Measurements from ENCODE around the gene RSPH6A.

RSPH6A gene

GRCh38 chr19:45779231-45780145, 35.6 kb downstream of the RSPH6A start:
- TF ChIP-seq EZH2phosphoT487 (IDR thresholded peaks at IDR 0.05; ENCODE audit: borderline replicate concordance) (no peak), CTCF (conservative IDR thresholded peaks at IDR 0.05; ENCODE audit: low read length) (peak; percentile 63)
- Histone ChIP-seq H3K4me3 (ENCODE audit: low read length, poor library complexity, severe bottlenecking) (no peak overlapping the region), H2AFZ (ENCODE audit: low read length) (no peak overlapping the region), H3K27me3 (ENCODE audit: insufficient read depth, low read length, poor library complexity, severe bottlenecking) (no peaks in the 10 kb centered on the region), H4K20me1 (ENCODE audit: insufficient read depth, low read length, poor library complexity, severe bottlenecking) (peaks cover 12% of the 10 kb centered on the region), H3K4me1 (ENCODE audit: insufficient read depth, low read length, poor library complexity, severe bottlenecking) (no peaks in the 10 kb centered on the region), H3K9me3 (ENCODE audit: insufficient read depth, low read depth, low read length) (no peaks in the 10 kb centered on the region), H3K9me2 (replicated peaks; ENCODE audit: low read depth, low read length) (no peaks in the 10 kb centered on the region), H3K79me2 (ENCODE audit: insufficient read depth, low read length) (no peaks in the 10 kb centered on the region), H3F3A (ENCODE audit: low read depth) (no peaks in the 10 kb centered on the region), H3K36me3 (ENCODE audit: insufficient read depth, low read length) (no peaks in the 10 kb centered on the region), H3K4me2 (ENCODE audit: low read depth, low read length, poor library complexity, severe bottlenecking) (peak overlapping the region; percentile 38), H3K9ac (ENCODE audit: low read depth, low read length, poor library complexity, severe bottlenecking) (no peak overlapping the region)

DNA sequence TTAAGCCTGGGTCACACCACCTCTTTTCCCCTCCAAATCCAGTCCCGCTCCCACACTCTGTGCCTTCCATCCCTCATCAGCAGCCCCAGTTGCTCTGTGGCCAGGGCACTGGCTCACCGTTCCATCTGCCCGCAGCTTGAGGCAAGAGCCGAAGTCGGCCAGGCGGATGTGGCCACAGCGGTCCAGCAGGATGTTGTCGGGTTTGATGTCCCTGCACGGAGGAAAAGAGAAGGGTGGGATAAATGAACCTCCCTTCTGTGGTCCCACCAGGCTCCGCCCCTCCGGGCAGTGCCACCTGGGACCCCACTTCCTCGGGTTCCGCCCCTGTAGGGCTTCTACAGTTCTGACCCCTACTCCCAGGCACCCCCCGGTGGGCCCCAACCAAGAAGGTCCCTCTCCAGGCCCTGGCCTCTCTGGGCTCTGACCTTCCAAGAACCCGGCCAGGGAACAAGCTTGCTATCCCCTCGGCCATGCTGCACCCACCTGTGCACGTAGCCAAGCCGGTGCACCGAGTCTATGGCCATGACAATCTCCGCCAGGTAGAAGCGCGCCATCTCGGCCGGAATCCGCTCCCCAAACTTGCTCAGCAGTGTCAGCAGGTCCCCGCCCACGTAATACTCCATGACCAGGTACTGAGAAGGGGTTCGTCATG, 37.0 kb downstream of the RSPH6A start:
- no peaks in the 10 kb centered on the region for H3F3A ChIP-seq (ENCODE audit: low read depth)
- no peaks in the 10 kb centered on the region for H3K27me3 ChIP-seq (ENCODE audit: insufficient read depth, low read length, poor library complexity, severe bottlenecking)
- H3K36me3 ChIP-seq (ENCODE audit: insufficient read depth, low read length): no peaks in the 10 kb centered on the region
- TF ChIP-seq CTCF (conservative IDR thresholded peaks at IDR 0.05; ENCODE audit: low read length) (no peak), EZH2phosphoT487 (IDR thresholded peaks at IDR 0.05; ENCODE audit: borderline replicate concordance) (no peak)
- no peaks in the 10 kb centered on the region for H3K9me3 ChIP-seq (ENCODE audit: insufficient read depth, low read depth, low read length)
- H4K20me1 ChIP-seq (ENCODE audit: insufficient read depth, low read length, poor library complexity, severe bottlenecking): peaks cover 7% of the 10 kb centered on the region
- no peak overlapping the region for H3K4me3 ChIP-seq (ENCODE audit: low read length, poor library complexity, severe bottlenecking)
- H3K9me2 ChIP-seq (replicated peaks; ENCODE audit: low read depth, low read length): no peaks in the 10 kb centered on the region
- no peaks in the 10 kb centered on the region for H3K4me1 ChIP-seq (ENCODE audit: insufficient read depth, low read length, poor library complexity, severe bottlenecking)
- H2AFZ ChIP-seq (ENCODE audit: low read length): no peak overlapping the region
- H3K79me2 ChIP-seq (ENCODE audit: insufficient read depth, low read length): no peaks in the 10 kb centered on the region
- H3K9ac ChIP-seq (ENCODE audit: low read depth, low read length, poor library complexity, severe bottlenecking): no peak overlapping the region
- no peak overlapping the region for H3K4me2 ChIP-seq (ENCODE audit: low read depth, low read length, poor library complexity, severe bottlenecking)

GRCh38 chr19:45777395-45777961, 37.6 kb downstream of the RSPH6A start:
- H3K4me2 ChIP-seq (ENCODE audit: low read depth, low read length, poor library complexity, severe bottlenecking): no peak overlapping the region
- TF ChIP-seq EZH2phosphoT487 (IDR thresholded peaks at IDR 0.05; ENCODE audit: borderline replicate concordance) (no peak), CTCF (conservative IDR thresholded peaks at IDR 0.05; ENCODE audit: low read length) (no peak)
- no peaks in the 10 kb centered on the region for H3K79me2 ChIP-seq (ENCODE audit: insufficient read depth, low read length)
- H4K20me1 ChIP-seq (ENCODE audit: insufficient read depth, low read length, poor library complexity, severe bottlenecking): peaks cover 7% of the 10 kb centered on the region
- H3K9me3 ChIP-seq (ENCODE audit: insufficient read depth, low read depth, low read length): no peaks in the 10 kb centered on the region
- H3K4me3 ChIP-seq (ENCODE audit: low read length, poor library complexity, severe bottlenecking): no peak overlapping the region
- H3K27me3 ChIP-seq (ENCODE audit: insufficient read depth, low read length, poor library complexity, severe bottlenecking): no peaks in the 10 kb centered on the region
- no peaks in the 10 kb centered on the region for H3K9me2 ChIP-seq (replicated peaks; ENCODE audit: low read depth, low read length)
- no peak overlapping the region for H2AFZ ChIP-seq (ENCODE audit: low read length)
- H3F3A ChIP-seq (ENCODE audit: low read depth): no peaks in the 10 kb centered on the region
- no peak overlapping the region for H3K9ac ChIP-seq (ENCODE audit: low read depth, low read length, poor library complexity, severe bottlenecking)
- H3K36me3 ChIP-seq (ENCODE audit: insufficient read depth, low read length): no peaks in the 10 kb centered on the region
- no peaks in the 10 kb centered on the region for H3K4me1 ChIP-seq (ENCODE audit: insufficient read depth, low read length, poor library complexity, severe bottlenecking)

Data from Loucy (cell line).